ENCODE measurements around the gene ATG4C. TPM values are rescaled to one million over a fixed set of nuclear protein-coding genes. Genes with fewer than 3 reads are reported as not detected.

Gene ATG4C
- polyA plus RNA-seq, 2 donors = 1.7 to 3.0 TPM

- Histone ChIP-seq H3K4me3 (ENCODE audit: low read depth in 1 of 2, low read length in 2 of 2) (no peak overlapping the region), H3K27ac (ENCODE audit: low read depth in 2 of 2, low read length in 1 of 2) (no peak overlapping the region)
- 82 to 83% methylated on average over 1 of the region's 1 CpG for WGBS, 2 donors
These were observed 117.7 kb downstream of the ATG4C start for GRCh38 chr1:62901650-62902049.

DNA sequence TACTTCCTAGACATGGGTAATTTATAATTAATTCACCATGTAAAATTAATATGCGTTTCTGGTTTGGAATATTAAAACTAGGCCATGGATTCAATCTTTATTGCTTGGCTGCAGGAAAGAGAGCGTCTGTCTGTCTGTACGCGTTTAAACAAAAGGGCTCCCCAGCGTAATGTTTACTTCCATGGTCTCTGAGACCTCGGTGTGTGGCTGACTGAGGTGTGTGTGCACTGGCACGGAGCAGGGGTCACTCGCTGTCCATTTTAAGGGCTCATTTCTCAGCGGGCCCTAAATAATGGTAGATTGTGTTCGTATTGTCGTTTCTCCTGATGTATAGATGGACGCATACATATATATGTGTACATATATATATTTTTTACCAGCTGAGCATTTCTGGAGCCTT is 119.6 kb downstream of the ATG4C start:
- no peaks in the 10 kb centered on the region for H3K4me1 ChIP-seq (ENCODE audit: control insufficient read depth in 2 of 2, insufficient read depth in 2 of 2, low read length in 1 of 2)
- H3K4me3 ChIP-seq (ENCODE audit: low read depth in 1 of 2, low read length in 2 of 2) = no peak overlapping the region
- WGBS, 2 donors = 83 to 86% methylated on average over 12 of the region's 12 CpGs
- no peaks in the 10 kb centered on the region for H3K36me3 ChIP-seq (ENCODE audit: control insufficient read depth in 2 of 2, insufficient read depth in 2 of 2, low read length in 1 of 2)
- no peaks in the 10 kb centered on the region for H3K27me3 ChIP-seq (ENCODE audit: control insufficient read depth in 1 of 2, insufficient read depth in 2 of 2, low read length in 2 of 2)
- H3K27ac ChIP-seq (ENCODE audit: low read depth in 2 of 2, low read length in 1 of 2) = no peak overlapping the region
- H3K9me3 ChIP-seq (ENCODE audit: control insufficient read depth in 2 of 2, insufficient read depth in 1 of 2, low read depth in 1 of 2, low read length in 1 of 2) = no peaks in the 10 kb centered on the region

More at GRCh38 chr1:62901650-62902049, 117.7 kb downstream of the ATG4C start:
- H3K9me3 ChIP-seq (ENCODE audit: control insufficient read depth in 2 of 2, insufficient read depth in 1 of 2, low read depth in 1 of 2, low read length in 1 of 2) = no peaks in the 10 kb centered on the region
- no peaks in the 10 kb centered on the region for H3K4me1 ChIP-seq (ENCODE audit: control insufficient read depth in 2 of 2, insufficient read depth in 2 of 2, low read length in 1 of 2)
- no peaks in the 10 kb centered on the region for H3K27me3 ChIP-seq (ENCODE audit: control insufficient read depth in 1 of 2, insufficient read depth in 2 of 2, low read length in 2 of 2)
- no peaks in the 10 kb centered on the region for H3K36me3 ChIP-seq (ENCODE audit: control insufficient read depth in 2 of 2, insufficient read depth in 2 of 2, low read length in 1 of 2)

DNA sequence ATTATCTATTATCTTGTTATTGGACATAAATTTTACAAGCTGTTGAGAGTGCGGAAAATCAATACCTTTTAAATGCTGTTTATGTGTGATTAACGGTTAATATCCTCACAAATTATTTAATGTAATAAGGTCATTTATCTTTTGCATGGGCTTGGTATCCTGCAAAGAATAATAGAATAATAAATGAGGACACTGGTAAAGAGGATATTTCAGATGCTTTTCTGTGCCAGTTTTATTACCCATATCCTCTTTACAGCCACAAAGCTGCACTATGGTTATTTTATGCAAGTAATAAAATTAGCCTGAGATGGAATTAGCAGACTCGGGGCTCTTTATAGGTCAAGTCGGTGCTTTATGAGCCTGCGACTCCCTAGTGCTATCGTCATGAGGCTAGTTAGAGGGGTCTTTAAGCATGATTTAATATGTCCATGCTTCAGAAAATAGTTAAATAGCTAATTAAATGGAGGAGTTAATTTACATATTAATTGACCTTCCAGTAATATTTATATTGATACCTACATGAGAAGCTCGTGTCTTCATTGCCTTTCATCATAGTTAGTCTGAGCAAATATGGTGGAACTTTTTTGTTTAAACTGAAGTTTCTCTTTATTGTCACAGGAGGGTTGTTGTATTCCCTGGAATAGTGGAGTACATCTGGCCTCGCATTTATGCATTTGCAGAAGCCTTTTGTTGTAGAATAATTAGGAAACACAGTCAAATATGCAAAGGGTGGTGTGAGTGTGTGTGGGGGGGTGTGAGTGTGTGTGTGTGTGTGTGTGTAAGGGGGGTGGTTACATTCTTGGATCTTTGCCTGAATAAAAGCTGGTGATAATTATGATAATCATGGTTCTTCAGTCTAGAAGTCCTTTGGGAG is 120.3 kb downstream of the ATG4C start:
- Histone ChIP-seq H3K4me3 (ENCODE audit: low read depth in 1 of 2, low read length in 2 of 2) (no peak overlapping the region), H3K9me3 (ENCODE audit: control insufficient read depth in 2 of 2, insufficient read depth in 1 of 2, low read depth in 1 of 2, low read length in 1 of 2) (no peaks in the 10 kb centered on the region), H3K27me3 (ENCODE audit: control insufficient read depth in 1 of 2, insufficient read depth in 2 of 2, low read length in 2 of 2) (no peaks in the 10 kb centered on the region), H3K27ac (ENCODE audit: low read depth in 2 of 2, low read length in 1 of 2) (no peak overlapping the region), H3K4me1 (ENCODE audit: control insufficient read depth in 2 of 2, insufficient read depth in 2 of 2, low read length in 1 of 2) (no peaks in the 10 kb centered on the region), H3K36me3 (ENCODE audit: control insufficient read depth in 2 of 2, insufficient read depth in 2 of 2, low read length in 1 of 2) (no peaks in the 10 kb centered on the region)
- WGBS, 2 donors = 87 to 89% methylated on average over 8 of the region's 8 CpGs

GRCh38 chr1:62904856-62905225 is 120.9 kb downstream of the ATG4C start:
- WGBS, 2 donors = 77 to 83% methylated on average over 5 of the region's 5 CpGs

GRCh38 chr1:62905309-62905708 is 121.4 kb downstream of the ATG4C start:
- no peaks in the 10 kb centered on the region for H3K4me1 ChIP-seq (ENCODE audit: control insufficient read depth in 2 of 2, insufficient read depth in 2 of 2, low read length in 1 of 2)
- H3K27ac ChIP-seq (ENCODE audit: low read depth in 2 of 2, low read length in 1 of 2) = no peak overlapping the region
- H3K27me3 ChIP-seq (ENCODE audit: control insufficient read depth in 1 of 2, insufficient read depth in 2 of 2, low read length in 2 of 2) = no peaks in the 10 kb centered on the region
- 75 to 80% methylated on average over 6 of the region's 6 CpGs for WGBS, 2 donors
- H3K9me3 ChIP-seq (ENCODE audit: control insufficient read depth in 2 of 2, insufficient read depth in 1 of 2, low read depth in 1 of 2, low read length in 1 of 2) = no peaks in the 10 kb centered on the region
- no peak overlapping the region for H3K4me3 ChIP-seq (ENCODE audit: low read depth in 1 of 2, low read length in 2 of 2)
- no peaks in the 10 kb centered on the region for H3K36me3 ChIP-seq (ENCODE audit: control insufficient read depth in 2 of 2, insufficient read depth in 2 of 2, low read length in 1 of 2)

More at GRCh38 chr1:62904856-62905225, 120.9 kb downstream of the ATG4C start:
- H3K4me3 ChIP-seq (ENCODE audit: low read depth in 1 of 2, low read length in 2 of 2) = no peak overlapping the region
- no peaks in the 10 kb centered on the region for H3K27me3 ChIP-seq (ENCODE audit: control insufficient read depth in 1 of 2, insufficient read depth in 2 of 2, low read length in 2 of 2)
- H3K36me3 ChIP-seq (ENCODE audit: control insufficient read depth in 2 of 2, insufficient read depth in 2 of 2, low read length in 1 of 2) = no peaks in the 10 kb centered on the region
- no peaks in the 10 kb centered on the region for H3K9me3 ChIP-seq (ENCODE audit: control insufficient read depth in 2 of 2, insufficient read depth in 1 of 2, low read depth in 1 of 2, low read length in 1 of 2)
- no peak overlapping the region for H3K27ac ChIP-seq (ENCODE audit: low read depth in 2 of 2, low read length in 1 of 2)
- no peaks in the 10 kb centered on the region for H3K4me1 ChIP-seq (ENCODE audit: control insufficient read depth in 2 of 2, insufficient read depth in 2 of 2, low read length in 1 of 2)

DNA sequence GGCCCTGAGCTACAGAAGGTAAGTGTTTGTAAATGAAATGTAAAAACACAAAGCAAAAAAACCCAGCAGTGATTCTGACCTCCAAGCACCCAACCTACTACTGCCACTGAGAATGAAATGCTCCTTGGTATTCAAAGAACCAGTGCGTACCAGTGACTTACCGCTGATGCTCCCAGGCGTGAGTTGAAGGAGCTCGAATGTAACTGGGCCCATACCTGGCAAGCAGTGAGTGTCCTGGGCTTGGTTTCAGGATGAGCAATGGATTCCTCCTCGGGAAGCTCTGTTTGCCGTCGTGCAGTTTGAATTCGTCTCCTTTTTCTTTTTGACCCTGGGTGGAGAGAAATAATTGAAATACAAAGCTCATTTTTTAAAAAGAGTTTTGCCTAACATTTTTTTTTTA is 121.9 kb downstream of the ATG4C start:
- WGBS, 2 donors = 71 to 86% methylated on average over 8 of the region's 8 CpGs
- Histone ChIP-seq H3K9me3 (ENCODE audit: control insufficient read depth in 2 of 2, insufficient read depth in 1 of 2, low read depth in 1 of 2, low read length in 1 of 2) (no peaks in the 10 kb centered on the region), H3K27ac (ENCODE audit: low read depth in 2 of 2, low read length in 1 of 2) (no peak overlapping the region)

DNA sequence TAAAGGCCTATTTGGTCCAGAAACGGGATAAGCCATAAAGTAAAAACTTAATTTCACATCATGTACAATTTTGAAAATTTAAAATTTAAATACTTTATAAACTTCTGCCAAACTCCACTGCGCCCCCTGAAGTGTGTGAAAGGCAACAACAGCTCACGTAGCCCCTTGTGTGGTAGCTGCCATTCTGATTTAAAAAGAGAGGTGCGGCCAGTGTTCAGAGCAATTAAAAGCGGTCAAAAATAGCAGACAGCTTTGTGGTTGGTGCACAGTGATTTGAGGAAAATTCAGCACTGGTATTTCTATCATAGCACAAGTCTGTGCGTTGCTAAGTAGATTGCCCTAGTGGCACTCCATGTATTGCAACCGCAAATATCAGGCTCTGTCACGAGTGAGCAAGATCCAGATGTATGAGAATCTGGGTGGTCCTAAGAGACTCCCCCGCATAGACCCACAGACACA is 122.5 kb downstream of the ATG4C start:
- H3K9me3 ChIP-seq (ENCODE audit: control insufficient read depth in 2 of 2, insufficient read depth in 1 of 2, low read depth in 1 of 2, low read length in 1 of 2) = no peaks in the 10 kb centered on the region
- no peaks in the 10 kb centered on the region for H3K4me1 ChIP-seq (ENCODE audit: control insufficient read depth in 2 of 2, insufficient read depth in 2 of 2, low read length in 1 of 2)
- no peak overlapping the region for H3K4me3 ChIP-seq (ENCODE audit: low read depth in 1 of 2, low read length in 2 of 2)
- H3K36me3 ChIP-seq (ENCODE audit: control insufficient read depth in 2 of 2, insufficient read depth in 2 of 2, low read length in 1 of 2) = no peaks in the 10 kb centered on the region
- H3K27me3 ChIP-seq (ENCODE audit: control insufficient read depth in 1 of 2, insufficient read depth in 2 of 2, low read length in 2 of 2) = no peaks in the 10 kb centered on the region
- no peak overlapping the region for H3K27ac ChIP-seq (ENCODE audit: low read depth in 2 of 2, low read length in 1 of 2)
- 67 to 72% methylated on average over 9 of the region's 9 CpGs for WGBS, 2 donors

More for the DNA sequence above, 121.9 kb downstream of the ATG4C start:
- Histone ChIP-seq H3K4me3 (ENCODE audit: low read depth in 1 of 2, low read length in 2 of 2) (no peak overlapping the region), H3K36me3 (ENCODE audit: control insufficient read depth in 2 of 2, insufficient read depth in 2 of 2, low read length in 1 of 2) (no peaks in the 10 kb centered on the region), H3K27me3 (ENCODE audit: control insufficient read depth in 1 of 2, insufficient read depth in 2 of 2, low read length in 2 of 2) (no peaks in the 10 kb centered on the region), H3K4me1 (ENCODE audit: control insufficient read depth in 2 of 2, insufficient read depth in 2 of 2, low read length in 1 of 2) (no peaks in the 10 kb centered on the region)

DNA sequence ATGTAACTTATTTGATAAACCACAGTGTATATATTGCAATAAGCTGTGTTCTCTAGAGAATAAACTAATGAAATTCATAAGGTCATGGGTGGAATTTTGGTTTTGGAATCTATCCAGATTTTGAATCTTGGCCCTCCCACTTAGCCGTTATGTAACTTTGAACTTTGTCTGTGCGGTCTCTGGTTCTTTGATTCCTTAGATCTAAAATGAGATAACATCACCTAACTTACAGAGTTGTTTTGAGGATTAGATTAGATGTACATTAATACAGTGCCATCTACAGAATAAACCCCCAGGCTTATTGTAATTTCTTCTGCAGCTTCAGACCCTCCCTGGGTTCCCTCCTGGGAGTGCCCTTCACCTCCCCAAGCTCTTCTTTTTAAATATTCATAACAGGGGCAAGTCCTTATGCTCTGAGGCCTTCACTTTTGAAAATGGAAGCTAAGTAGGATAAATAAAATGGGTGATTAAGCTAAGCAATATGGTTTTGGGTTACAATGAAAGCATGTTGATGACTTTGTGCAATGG is 124.3 kb downstream of the ATG4C start:
- Histone ChIP-seq H3K36me3 (ENCODE audit: control insufficient read depth in 2 of 2, insufficient read depth in 2 of 2, low read length in 1 of 2) (no peaks in the 10 kb centered on the region), H3K27ac (ENCODE audit: low read depth in 2 of 2, low read length in 1 of 2) (no peak overlapping the region), H3K4me1 (ENCODE audit: control insufficient read depth in 2 of 2, insufficient read depth in 2 of 2, low read length in 1 of 2) (no peaks in the 10 kb centered on the region), H3K4me3 (ENCODE audit: low read depth in 1 of 2, low read length in 2 of 2) (no peak overlapping the region), H3K9me3 (ENCODE audit: control insufficient read depth in 2 of 2, insufficient read depth in 1 of 2, low read depth in 1 of 2, low read length in 1 of 2) (no peaks in the 10 kb centered on the region), H3K27me3 (ENCODE audit: control insufficient read depth in 1 of 2, insufficient read depth in 2 of 2, low read length in 2 of 2) (no peaks in the 10 kb centered on the region)
- 82 to 84% methylated on average over 2 of the region's 2 CpGs for WGBS, 2 donors

DNA sequence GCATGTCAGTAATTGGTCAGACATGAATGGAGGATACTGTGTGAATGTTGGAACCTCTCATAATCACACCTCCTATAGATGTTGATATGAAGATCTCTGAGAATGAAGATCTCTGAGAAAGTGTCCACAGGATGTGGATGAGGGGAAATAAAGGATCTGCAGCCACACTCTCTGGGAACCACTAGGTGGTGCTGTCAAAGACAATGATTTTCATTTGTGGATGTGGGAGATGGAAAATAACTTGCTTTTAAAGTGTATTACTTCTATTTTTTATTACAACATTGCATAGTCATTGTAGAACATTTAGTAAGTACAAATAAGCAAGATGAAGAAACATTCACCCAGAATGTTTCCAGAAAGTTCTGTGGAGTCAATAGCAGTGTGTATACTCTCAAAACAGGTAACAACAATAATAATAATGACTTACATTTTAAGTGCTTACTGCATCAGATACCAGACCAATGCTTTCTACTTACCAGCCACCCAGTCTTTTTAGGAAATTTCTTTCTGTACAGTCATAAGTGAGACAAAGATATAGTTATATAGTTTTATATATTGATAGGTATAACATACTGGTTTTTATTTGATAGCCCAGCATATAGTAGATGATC is 128.2 kb downstream of the ATG4C start:
- no peaks in the 10 kb centered on the region for H3K27me3 ChIP-seq (ENCODE audit: control insufficient read depth in 1 of 2, insufficient read depth in 2 of 2, low read length in 2 of 2)
- H3K27ac ChIP-seq (ENCODE audit: low read depth in 2 of 2, low read length in 1 of 2) = no peak overlapping the region
- H3K36me3 ChIP-seq (ENCODE audit: control insufficient read depth in 2 of 2, insufficient read depth in 2 of 2, low read length in 1 of 2) = no peaks in the 10 kb centered on the region
- H3K4me3 ChIP-seq (ENCODE audit: low read depth in 1 of 2, low read length in 2 of 2) = no peak overlapping the region
- no peaks in the 10 kb centered on the region for H3K9me3 ChIP-seq (ENCODE audit: control insufficient read depth in 2 of 2, insufficient read depth in 1 of 2, low read depth in 1 of 2, low read length in 1 of 2)
- no peaks in the 10 kb centered on the region for H3K4me1 ChIP-seq (ENCODE audit: control insufficient read depth in 2 of 2, insufficient read depth in 2 of 2, low read length in 1 of 2)

Data from esophagus (tissue), 2 donors.